Measurements from ENCODE around the gene ACCSL. TPM values are rescaled to one million over a fixed set of nuclear protein-coding genes. Genes with fewer than 3 reads are reported as not detected.

The ACCSL gene
- total and polyA plus RNA-seq, 2 experiments from 2014 or later: not detected

DNA sequence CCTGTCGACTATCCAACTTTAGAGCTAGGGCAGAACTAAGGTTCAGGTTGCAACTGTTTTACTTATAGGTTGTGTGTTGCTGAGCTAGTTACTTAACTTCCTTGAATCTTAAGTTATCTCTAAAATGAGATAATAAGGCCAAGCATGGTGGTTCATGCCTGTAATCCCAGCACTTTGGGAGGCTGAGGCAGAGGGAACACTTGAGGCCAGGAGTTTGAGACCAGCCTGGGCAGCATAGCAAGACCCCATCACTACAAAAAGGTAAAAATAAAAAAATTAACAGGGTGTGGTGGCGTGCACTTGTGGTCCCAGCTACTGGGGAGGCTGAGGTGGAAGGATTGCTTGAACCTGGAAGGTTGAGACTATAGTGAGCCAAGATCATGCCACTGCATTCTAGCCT lies 20.4 kb downstream of the ACCSL start:
- no peak overlapping the region for H3K27ac ChIP-seq
- H3K9me3 ChIP-seq (ENCODE audit: low read depth): no peaks in the 10 kb centered on the region
- TF ChIP-seq, protein P1, sequence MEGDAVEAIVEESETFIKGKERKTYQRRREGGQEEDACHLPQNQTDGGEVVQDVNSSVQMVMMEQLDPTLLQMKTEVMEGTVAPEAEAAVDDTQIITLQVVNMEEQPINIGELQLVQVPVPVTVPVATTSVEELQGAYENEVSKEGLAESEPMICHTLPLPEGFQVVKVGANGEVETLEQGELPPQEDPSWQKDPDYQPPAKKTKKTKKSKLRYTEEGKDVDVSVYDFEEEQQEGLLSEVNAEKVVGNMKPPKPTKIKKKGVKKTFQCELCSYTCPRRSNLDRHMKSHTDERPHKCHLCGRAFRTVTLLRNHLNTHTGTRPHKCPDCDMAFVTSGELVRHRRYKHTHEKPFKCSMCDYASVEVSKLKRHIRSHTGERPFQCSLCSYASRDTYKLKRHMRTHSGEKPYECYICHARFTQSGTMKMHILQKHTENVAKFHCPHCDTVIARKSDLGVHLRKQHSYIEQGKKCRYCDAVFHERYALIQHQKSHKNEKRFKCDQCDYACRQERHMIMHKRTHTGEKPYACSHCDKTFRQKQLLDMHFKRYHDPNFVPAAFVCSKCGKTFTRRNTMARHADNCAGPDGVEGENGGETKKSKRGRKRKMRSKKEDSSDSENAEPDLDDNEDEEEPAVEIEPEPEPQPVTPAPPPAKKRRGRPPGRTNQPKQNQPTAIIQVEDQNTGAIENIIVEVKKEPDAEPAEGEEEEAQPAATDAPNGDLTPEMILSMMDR (IDR thresholded peaks at IDR 0.05; ENCODE audit: low read depth, low read length): no peak
- no peaks in the 10 kb centered on the region for H3K4me1 ChIP-seq (ENCODE audit: low read depth)
- H3K4me3 ChIP-seq: no peak overlapping the region
- DNase-seq (ENCODE audit: low read depth in 1 of 2, low spot score in 1 of 2): no peak
- no peaks in the 10 kb centered on the region for H3K36me3 ChIP-seq
- H3K27me3 ChIP-seq: no peaks in the 10 kb centered on the region

DNA sequence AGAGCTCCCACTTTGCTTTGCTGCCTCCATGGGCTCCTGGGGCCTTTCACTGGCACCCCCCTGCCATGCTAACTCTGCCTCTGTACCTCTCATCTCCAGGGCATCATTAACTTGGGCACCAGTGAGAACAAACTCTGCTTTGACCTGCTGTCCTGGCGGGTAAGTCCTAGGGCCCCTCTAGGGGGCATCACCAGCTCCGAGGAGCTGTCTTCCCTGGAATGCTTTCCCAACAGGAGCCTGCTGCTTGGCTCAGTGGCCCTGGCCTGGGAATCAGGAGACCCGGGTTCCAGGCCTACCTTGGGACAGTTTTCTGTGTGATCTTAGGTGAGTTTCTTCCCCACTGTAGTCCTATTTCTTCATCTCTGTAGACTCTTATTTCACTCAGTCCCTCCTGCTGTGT lies 23.4 kb downstream of the ACCSL start:
- DNase-seq (ENCODE audit: low read depth in 1 of 2, low spot score in 1 of 2): no peak
- H3K27me3 ChIP-seq: no peaks in the 10 kb centered on the region
- H3K4me3 ChIP-seq: no peak overlapping the region
- H3K4me1 ChIP-seq (ENCODE audit: low read depth): no peaks in the 10 kb centered on the region
- TF ChIP-seq, protein P1 (IDR thresholded peaks at IDR 0.05; ENCODE audit: low read depth, low read length): no peak
- H3K27ac ChIP-seq: no peak overlapping the region
- H3K36me3 ChIP-seq: no peaks in the 10 kb centered on the region
- H3K9me3 ChIP-seq (ENCODE audit: low read depth): no peaks in the 10 kb centered on the region

DNA sequence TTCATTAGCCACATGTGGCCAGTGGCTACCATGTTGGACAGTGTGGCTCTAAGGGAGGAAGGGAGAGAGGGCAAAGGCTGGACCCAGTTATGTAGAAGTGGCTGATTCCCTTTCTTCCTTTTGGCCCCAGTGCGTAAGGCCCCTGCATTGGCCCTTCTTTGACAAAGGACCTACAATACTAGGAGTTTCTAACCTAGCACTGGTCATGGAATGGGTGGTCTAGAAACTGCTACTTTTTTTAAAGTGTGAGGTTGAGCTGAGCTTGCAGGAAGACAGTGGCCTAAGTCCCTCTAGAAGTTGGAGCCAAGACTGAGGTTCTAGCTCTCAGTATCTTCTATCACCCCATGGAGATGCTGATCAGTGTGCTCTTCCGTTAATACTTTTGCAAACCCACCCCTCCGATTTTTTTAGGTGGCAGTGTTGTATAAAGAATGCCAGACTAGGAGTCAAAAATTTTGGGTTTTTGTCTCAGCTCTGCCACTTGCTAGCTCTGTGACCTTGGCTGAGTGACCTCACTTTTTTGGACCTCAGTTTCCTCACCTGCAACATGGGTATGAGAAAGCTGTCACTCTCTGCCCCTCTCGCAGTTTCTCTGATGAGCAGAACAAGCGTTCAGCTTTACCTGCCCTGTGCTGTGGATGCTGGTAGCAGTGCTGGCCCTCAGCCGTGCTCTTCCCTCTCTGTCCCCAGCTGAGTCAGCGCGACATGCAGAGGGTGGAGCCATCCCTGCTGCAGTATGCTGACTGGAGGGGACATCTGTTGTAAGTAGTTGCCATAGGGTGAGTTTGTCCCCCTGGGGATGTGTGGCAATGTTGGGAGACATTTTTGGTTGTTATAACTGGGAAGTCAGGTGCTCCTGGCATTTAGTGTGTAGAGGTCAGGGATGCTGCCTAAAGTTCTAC lies 25.2 kb downstream of the ACCSL start:
- H3K9me3 ChIP-seq (ENCODE audit: low read depth): no peaks in the 10 kb centered on the region
- H3K27me3 ChIP-seq: no peaks in the 10 kb centered on the region
- H3K4me3 ChIP-seq: no peak overlapping the region
- H3K27ac ChIP-seq: no peak overlapping the region
- TF ChIP-seq, protein P1 (IDR thresholded peaks at IDR 0.05; ENCODE audit: low read depth, low read length): no peak
- H3K4me1 ChIP-seq (ENCODE audit: low read depth): no peaks in the 10 kb centered on the region
- no peak for DNase-seq (ENCODE audit: low read depth in 1 of 2, low spot score in 1 of 2)
- H3K36me3 ChIP-seq: no peaks in the 10 kb centered on the region

DNA sequence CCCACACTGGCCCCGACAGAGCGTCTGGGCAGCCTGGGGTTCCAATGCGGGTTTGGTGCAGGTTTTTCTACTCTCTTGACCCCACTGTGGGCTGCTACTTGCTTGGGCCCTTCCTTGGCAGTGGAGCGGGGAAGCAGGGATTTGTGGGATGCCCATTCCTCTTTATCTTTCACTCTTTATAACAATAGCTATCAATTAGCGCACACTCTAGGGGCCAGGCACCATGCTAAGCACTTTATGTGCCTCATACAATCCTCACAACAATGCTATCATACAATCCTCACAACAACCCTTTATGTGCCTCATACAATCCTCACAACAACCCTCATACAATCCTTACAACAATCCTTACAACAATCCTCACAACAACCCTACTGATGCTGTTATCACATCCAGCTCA lies 31.0 kb downstream of the ACCSL start:
- H3K4me1 ChIP-seq (ENCODE audit: low read depth): no peaks in the 10 kb centered on the region
- TF ChIP-seq, protein P1 (IDR thresholded peaks at IDR 0.05; ENCODE audit: low read depth, low read length): no peak
- H3K9me3 ChIP-seq (ENCODE audit: low read depth): no peaks in the 10 kb centered on the region
- no peak overlapping the region for H3K27ac ChIP-seq
- H3K36me3 ChIP-seq: no peaks in the 10 kb centered on the region
- no peaks in the 10 kb centered on the region for H3K27me3 ChIP-seq
- DNase-seq (ENCODE audit: low read depth in 1 of 2, low spot score in 1 of 2): no peak
- no peak overlapping the region for H3K4me3 ChIP-seq

DNA sequence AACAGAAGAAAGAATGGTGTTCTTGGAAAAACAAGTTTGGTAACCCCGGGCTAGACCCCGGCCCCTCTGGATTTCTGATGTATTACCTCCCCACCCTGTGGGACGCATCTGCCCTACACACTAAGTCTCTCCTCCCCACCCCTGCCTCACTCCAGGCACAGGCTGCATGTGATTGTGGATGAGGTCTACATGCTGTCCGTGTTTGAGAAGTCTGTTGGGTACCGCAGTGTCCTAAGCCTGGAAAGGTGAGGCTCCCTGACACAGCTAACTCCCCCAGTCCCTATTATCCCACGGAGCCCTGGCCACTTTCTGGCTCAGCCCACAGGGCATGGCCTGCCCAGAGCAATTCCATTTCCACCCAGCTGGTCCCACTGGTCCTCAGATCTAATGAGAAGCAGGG lies 31.6 kb downstream of the ACCSL start:
- no peak overlapping the region for H3K27ac ChIP-seq
- H3K4me1 ChIP-seq (ENCODE audit: low read depth): no peaks in the 10 kb centered on the region
- no peaks in the 10 kb centered on the region for H3K36me3 ChIP-seq

More for the DNA sequence above, 31.6 kb downstream of the ACCSL start:
- TF ChIP-seq, protein P1 (IDR thresholded peaks at IDR 0.05; ENCODE audit: low read depth, low read length): no peak
- Histone ChIP-seq H3K9me3 (ENCODE audit: low read depth) (no peaks in the 10 kb centered on the region), H3K27me3 (no peaks in the 10 kb centered on the region), H3K4me3 (no peak overlapping the region)
- DNase-seq (ENCODE audit: low read depth in 1 of 2, low spot score in 1 of 2): no peak
